T follicular helper cell (primary cell): Measurements from ENCODE around the gene STRN3.
A peak's percentile ranks its signal among the peaks of the same experiment; 100 is the strongest.
"Not testable (repeated sequence)": the region's sequence is repeated elsewhere in the genome, so short reads cannot be mapped to it uniquely, and the experiment has no call there.

ENCODE experiments used
- DNase-seq: peaks from one replicate; pipeline ENCODE4 v3.0.0-alpha.2; 2020; ENCODE audit warnings: low read depth

The STRN3 gene

DNA sequence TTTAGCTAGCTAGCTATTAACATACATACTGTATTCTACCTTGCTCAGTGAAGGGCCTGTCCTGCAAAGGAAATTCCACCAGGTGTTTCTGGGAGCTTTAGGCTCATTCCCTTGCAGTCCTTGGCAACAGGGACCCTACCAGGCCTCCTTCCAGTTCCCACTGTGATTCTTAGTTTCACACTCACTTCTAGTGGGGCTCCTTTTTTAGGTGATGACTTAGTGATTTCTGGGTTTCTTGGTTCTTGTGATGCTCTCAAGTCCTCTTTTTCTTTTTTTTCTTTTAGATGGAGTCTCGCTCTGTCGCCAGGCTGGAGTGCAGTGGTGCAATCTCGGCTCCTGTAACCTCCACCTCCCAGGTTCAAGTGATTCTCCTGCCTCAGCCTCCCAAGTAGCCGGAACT, 10.4 kb upstream of the STRN3 start:
- DNase-seq: no peak

DNA sequence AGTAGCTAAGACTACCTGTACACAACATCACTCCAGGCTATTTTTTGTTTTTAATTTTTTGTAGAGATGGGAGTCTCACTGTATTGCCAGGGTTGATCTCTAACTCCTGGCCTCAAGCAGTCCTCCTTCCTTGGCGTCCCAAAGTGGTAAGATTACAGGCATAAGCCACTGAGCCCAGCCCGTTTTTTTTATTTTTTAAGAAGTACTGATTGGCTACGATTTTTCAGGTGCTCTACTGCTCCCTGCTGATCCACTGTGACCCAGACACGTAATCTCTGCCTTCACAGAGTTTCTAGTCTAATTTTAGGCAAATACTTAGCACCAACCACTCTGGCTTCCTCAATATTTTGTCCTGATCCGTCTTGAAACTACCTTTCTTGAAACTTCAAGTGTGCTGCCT, 4.3 kb upstream of the STRN3 start:
- DNase-seq: no peak

DNA sequence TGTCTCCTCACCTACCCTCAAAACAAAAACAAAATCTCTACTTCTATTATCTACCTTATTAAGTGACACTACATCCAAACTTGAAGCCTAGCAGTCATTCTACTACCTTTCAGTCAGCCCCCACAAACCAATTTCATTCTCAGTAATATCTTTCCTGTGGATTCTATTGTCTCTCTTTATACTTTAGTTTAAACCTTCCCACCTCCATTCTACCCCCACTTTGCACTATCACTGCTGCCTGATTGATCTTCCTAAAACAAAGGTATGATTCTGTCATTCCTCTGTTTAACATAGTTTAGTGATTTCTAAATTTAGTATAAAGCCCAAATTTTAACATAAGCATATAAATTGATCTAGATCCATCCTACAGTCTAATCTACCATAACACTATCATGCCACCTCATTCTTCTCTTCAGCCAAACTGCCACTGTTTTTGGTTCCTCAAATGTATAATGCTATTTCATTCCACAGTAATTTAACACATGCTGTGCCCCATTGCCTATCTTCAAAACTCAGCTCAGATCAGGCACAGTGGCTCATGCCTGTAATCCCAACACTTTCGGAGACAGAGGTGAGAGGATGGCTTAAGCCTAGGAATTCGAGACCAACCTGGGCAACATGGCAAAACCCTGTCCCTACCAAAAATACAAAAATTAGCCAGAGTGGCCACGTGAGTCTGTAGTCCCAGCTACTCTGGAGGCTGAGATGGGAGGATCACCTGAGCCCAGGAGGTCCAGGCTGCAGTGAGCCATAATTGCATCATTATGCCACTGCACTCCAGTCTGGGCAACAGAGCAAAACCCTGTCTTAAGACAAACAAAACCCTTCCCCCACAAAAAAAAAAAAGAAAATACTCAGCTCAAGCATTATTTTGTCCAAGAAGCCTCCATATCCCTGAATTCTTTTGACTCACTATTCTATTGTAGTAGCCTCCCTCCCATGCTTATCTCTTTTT, 3.1 kb upstream of the STRN3 start:
- no peak for DNase-seq

DNA sequence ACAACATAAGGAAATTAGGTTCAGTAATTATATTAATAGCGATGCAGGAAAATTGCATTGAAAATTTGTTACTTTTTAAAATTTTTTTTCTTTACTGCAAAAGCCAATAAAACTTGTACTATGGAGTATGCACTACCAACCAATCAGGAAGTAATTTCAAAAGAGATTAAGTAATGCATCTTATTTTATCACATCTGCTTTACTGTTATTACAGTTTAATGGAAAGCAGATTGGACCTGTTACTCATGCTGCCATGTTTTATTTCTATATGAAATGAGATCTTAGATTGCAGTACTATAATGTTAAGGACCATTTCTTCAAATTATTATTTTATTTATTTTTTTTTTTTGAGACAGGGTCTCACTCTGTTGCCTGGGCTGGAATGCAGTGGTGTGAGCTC, 1.7 kb upstream of the STRN3 start:
- DNase-seq: no peak

DNA sequence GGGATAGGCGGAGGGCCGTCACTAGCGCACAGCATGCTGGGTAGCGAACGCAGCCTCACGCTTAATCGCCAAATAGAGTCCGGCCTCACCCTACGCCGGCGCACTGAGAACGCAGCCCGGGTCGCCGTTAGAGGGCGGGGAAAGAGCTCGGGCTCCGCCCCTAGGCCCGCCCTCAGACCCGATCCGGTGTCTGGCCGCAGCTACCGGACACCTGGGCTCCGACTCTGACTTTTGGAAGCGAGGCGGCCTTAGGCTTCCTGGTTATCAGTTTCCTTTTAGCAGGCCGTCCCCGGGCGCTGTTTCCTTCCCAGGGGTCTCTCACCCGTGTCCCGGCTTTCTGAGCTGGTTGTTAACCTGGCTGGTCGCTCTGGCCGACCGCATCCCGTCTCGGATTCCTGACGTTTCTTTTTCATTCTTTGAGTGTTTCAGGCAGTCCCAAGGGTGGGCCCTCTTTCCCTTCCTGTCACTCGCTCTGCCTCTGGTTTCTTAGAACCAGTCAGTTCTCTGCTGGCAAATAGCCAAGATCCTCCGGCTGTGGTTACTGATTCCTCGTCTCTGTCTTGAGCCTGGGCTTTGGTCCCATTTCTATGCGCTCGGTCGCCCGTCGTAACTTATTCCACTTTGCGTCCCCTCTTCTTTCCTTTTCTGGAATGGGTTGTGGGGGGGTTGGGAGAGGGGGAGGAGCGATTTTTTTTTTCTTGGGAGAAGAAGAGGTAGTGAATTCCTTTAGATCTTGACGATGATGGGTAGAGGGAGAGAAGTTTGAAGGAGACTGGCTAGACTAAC, 464 bp upstream of the STRN3 start:
- DNase-seq: peak; percentile 81

DNA sequence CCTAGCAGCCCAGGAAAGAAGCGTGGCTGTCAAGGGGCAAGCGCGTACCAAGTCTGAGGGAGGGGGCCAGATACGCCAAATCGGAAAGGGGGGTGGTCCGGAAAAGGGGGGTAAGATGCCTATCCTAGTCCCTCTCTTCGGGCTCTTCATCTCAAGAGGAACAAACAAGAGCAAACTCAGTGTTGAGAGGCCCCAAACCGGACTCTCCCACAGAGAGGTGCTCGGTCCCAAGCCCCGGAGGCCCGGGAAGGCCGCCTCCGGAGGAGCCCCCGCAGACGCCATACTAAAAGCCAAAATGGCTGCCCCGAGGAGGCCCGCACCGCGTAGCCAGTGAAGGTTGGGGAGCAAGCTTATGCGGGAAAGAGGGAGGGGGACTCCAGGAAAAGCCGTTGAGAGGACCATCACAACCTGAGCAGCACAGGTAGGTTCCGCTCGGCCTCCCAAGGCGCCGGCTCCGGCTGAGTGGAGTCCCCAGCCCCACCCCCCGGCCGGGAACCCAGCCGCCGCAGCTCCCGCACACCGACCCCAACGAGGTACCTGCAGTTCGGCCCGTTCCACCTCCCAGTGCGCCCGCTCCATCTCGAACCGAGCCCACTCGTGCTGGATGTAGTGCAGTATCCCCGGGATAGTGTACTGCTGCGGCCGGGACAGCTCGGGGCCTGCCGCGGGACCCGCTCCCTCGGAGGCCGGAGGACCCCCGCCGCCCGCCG, 657 bp downstream of the STRN3 start, which contains the start of gene AP4S1:
AP4S1 (plus strand) TSS at position 283 of the 710 bp plus-strand sequence. CDS start 40,548 bp downstream, outside the sequence.
- DNase-seq: peak; percentile 20

DNA sequence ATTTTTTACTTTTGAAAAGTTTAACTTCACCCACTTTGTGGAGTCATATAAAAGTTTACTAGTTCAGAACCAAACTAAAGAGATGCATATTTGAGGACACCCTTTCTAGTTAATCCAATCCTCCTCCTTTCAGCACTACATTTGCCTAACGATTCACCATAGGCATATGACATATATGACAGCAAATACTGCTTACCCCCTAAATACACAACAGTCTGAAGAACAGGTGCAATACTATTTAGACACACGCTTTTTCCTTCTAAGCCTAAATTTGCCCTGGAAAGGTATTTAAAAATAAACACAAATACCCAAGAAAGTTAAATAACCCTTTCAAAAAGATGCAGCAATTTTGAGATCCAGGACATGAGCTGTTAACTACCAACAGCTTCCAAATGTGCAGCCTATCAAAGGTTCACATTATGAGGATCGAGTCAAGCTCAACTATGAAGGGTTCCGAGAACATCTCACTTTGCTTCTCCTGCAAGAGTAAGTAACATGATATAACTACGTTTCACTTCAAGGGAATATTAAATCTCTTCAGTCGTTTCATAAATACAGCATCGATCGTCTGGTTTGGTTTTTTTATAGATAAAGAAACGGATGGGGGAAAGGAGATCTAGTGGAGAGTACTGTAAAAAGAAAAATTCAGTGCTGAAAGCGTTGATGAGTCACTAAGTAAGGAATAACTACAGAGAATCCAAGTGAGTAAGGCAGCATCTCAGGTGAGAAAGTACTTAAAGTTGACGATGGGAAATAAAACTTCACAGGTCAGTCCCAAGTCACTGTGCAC, 1.4 kb downstream of the STRN3 start:
- no peak for DNase-seq

DNA sequence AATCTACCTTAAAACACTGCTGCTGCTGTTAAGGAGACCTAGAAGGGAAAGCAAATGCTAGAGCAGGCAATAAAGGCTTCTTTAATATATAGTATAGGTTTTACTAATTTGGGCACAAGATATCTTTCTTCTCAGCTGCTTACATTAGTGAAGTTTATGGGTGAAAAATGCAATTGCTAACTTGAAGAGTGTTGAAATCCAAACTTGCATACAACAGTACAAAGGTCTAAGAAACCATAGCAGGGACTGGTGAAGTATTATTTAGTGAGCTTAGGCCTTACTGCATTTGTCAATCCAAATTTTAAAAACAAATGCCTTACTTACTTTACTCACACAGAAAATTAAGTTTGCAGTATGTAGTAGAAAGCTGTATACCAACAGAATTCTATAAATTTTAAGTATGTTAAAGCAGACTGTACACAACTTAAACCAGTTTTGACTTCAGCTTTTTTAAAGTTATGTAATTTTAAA, 2.1 kb downstream of the STRN3 start:
- DNase-seq: no peak

DNA sequence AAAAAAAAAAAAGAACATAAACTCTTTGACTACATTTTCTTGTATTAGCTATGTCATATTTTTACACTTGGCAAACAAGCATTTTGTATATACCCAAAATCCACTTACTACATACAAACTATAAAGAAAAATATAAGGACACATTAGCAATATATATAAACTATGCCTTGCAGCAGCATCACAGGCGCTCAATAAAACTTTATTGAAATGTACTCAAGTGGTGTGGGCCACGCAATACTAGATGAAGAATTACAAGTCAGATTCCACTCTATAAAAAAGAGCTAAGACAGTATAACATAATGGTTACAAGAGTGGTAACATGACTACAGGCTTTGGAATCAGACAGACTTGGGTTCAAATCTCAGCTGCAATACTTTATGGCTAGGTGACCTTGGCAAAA, 3.8 kb downstream of the STRN3 start:
- no peak for DNase-seq

DNA sequence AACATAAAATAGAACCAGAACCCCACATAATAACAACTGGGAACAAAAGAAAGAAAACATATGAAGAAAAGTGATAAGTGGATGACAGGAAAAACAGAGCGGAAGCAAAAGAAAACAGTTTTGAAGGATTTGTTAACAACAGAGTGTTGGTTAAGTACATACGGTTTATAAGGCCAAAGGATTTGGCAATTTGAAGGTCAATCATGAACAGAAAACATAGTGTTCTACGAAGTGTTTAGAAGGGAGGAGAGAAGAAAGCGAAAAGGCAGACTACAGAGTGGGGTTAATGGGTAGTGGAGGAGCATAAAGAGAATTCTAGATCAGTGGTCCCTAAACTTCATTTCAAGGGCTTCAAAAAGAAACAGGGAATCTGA, 4.6 kb downstream of the STRN3 start:
- DNase-seq: no peak

DNA sequence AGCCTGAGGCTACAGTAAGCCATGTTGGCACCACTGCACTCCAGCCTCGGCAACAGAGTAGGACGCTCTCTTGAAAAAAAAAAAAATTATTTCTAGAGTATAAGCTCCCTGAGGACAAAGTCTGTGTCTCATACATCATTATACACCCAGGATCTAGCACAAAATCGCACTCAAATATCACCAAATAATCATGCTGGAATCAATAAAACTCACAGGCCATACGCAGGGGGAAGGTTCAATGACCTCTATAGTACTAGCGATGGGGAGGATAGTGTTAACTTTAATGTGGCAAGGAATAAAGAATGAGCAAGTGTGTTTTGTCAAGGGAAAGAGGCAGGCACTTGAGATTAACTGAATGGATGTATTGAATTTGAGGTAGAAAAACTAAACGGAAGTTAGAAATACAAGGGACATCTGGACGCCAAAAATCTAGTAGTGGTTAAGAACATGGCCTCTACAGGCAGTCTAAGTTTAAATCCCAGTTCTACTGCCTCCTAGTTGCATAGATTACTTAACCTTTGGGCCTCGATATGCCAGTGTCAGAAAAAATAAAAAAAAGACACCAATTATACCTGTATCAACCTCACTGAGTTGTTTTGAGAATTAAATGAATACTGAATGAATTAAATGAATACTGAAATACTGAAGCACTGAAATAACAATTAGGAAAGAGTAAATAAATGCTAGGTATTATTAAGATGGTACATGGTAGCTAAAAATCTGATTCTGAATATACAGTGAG, 5.2 kb downstream of the STRN3 start:
- DNase-seq: no peak

DNA sequence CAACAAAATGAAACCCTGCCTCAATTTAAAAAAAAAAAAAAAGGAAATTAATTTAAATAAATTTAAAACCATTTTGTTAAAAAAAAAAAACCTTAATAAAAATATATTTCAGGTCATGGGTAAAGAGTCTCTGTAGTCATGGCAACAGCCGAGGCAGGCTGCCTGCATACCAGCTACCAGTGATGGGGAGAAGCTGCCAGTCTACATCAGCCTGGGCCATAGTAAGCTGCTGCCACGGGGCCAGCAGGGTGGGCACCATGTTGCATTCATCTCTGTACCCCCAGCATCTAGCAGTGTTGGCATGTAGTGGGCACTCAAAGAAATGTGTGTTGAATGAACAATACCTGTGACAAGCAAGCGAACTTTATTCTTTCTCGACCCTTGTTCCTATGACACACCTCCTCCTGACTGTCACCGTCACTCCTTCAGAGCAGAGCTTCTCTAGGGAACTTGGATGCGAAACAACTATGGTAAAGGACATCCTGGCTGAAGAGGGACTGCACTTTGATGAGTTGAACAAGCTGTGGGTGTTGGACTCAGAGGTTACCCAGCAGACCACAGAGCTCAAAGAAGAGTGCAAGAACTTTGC, 8.0 kb downstream of the STRN3 start:
- no peak for DNase-seq

DNA sequence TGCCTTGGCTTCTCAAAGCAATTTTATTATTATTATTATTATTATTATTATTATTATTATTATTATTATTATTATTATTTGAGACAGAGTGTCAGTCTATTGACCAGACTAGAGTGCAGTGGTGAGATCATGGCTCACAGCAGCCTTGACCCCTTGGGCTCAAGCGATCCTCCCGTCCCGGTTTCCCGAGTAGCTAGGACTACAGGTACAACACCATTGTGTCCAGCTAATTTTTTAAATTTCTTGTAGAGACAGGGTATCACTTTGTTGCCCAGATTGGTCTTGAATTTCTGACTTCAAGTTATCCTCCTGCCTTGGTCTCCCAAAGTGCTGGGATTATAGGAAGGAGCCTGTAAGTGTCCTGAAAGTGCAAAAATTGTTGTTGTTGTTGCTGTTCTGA, 12.3 kb downstream of the STRN3 start:
- no peak for DNase-seq

DNA sequence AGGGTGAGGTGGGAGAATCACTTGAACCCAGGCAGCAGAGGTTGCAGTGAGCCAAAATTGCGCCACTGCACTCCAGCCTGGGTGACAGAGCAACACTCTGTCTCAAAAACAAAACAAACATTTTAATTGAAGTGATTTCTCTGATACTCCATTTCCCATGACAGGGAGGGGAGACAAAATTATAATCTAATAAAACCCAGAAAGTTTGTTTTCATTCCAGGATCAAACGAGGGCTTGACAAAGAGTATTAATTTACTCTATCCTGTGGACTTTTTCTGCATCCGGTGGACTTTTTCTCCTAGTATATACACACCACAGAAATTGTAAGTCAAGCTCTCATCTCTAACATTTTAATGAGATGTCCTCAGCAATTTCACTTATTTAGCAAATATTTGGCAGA, 15.2 kb downstream of the STRN3 start:
- no peak for DNase-seq

DNA sequence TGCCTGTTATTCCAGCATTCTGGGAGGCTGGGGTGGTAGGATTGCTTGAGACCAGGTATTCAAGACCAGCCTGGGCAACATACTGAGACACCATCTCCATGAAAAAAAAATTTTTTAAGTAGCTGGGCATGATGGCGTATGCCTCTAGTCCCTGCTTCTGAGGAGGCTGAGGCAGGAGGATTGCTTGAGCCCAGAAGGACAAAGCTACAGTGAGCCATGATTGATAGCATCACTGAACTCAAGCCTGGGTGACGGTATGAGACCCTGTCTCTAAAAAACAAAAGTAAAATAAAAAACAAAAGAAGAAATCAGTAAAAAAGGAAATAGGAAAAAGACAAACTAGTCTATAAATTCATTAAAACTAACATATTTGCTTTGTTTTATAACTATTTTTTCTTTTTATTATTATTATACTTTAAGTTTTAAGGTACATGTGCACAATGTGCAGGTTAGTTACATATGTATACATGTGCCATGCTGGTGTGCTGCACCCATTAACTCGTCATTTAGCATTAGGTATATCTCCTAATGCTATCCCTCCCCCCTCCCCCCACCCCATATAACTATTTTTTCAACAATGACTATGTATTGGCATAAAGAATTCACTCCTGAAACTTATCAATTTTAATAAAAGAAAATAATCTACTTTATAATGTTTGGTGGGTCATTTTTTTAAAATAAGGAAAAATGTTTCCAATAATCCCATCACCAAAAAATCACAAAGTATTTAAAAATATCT, 16.2 kb downstream of the STRN3 start:
- DNase-seq: no peak

DNA sequence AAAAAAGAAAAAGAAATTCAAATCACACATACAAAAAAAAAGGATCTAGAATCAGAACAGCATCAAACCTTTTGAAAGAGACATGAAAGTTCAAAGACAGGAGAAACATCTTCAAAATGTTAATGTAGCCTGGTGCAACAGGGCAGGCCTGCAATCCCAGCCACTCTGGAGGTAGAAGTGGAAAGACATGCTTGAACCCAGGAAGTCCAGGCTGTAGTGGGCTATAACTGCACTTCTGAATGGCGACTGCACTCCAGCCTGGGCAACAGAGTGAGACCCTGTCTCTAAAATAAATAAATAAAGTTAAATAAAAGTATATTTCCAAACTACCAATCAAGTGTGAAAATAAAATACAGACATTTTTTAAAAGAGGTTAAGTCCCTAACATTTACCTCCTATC, 19.5 kb downstream of the STRN3 start:
- DNase-seq: no peak

DNA sequence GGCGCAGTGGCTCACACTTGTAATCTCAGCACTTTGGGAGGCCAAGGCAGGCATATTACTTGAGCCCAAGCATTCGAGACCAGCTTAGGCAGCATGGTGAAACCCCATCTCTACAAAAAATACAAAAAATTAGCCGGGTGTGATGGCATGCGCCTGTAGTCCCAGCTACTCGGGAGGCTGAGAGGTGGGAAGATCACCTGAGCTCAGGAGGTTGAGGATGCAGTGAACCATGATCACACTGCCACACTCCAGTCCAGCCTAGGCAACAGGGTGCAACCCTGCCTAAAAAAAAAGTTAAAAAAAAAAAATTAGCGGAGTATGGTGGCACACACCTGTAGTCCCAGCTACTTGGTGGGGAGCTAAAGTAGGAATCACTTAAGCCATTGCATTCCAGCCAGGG, 22.2 kb downstream of the STRN3 start:
- not testable (repeated sequence) for DNase-seq

DNA sequence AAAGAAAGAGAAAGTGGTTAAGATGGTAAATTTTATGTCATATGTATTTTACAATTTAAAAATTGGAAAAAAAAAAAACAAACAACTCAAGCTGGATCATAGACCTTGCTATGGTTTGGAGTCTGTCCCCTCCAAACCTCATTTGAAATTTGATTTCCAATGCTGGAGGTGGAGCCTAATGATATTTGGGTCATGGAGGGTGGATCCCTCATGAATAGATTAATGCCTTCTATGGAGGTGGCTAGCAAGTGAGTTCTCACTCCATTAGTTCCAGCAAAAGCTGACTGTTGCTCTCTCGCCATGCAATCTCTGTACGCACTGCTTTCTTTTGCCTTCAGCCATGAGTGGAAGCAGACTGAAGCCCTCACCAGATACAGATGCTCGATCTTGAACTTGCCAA, 22.9 kb downstream of the STRN3 start:
- no peak for DNase-seq

DNA sequence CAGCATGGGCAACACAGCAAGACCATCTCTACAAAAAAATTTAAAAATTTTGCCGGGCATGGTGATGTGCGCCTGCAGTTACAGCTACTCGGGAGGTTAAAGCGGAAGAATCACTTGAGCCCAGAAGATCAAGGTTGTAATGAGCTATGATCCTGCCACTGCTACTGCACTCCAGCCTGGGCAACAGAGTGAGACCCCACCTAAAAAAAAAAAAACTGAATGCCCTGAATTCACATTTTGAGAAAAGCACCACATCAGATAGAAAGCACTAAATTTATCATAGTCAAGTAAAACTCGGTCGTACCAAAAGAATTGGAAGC, 24.9 kb downstream of the STRN3 start:
- no peak for DNase-seq
